Liver (tissue), 9 donors: ENCODE data around the gene SHQ1. TPM values are rescaled to one million over a fixed set of nuclear protein-coding genes. Genes with fewer than 3 reads are reported as not detected.

Experiments used
- DNase-seq: peaks from one replicate; pipeline ENCODE4 v3.0.0-alpha.2; 2017; ENCODE audit warnings: low spot score
- H3K27ac ChIP-seq, 2 donors: one replicate each; pipeline ENCODE4 v1.7.0; 2013; ENCODE audit warnings: inconsistent platforms in 2 of 2, low read length in 2 of 2, control low read depth in 1 of 2, low read depth in 1 of 2, mild to moderate bottlenecking in 1 of 2
- H3K27me3 ChIP-seq, 4 donors: one replicate each; pipeline versions ENCODE4 v1.6.1 to v1.7.0; 2013; ENCODE audit warnings: low read length in 3 of 4, inconsistent platforms in 1 of 4, mild to moderate bottlenecking in 1 of 4, moderate library complexity in 1 of 4; ENCODE audit not compliant: control insufficient read depth in 4 of 4, insufficient read depth in 4 of 4
- H3K36me3 ChIP-seq, 4 donors: one replicate each; pipeline versions ENCODE4 v1.6.1 to v1.7.0; 2013; ENCODE audit warnings: low read length in 3 of 4, mild to moderate bottlenecking in 3 of 4, low read depth in 1 of 4, moderate library complexity in 1 of 4; ENCODE audit not compliant: control insufficient read depth in 4 of 4, insufficient read depth in 3 of 4
- H3K4me1 ChIP-seq, 4 donors: one replicate each; pipeline versions ENCODE4 v1.6.1 to v1.7.0; 2013; ENCODE audit warnings: low read length in 3 of 4, mild to moderate bottlenecking in 3 of 4, moderate library complexity in 1 of 4; ENCODE audit not compliant: control insufficient read depth in 4 of 4, insufficient read depth in 4 of 4
- H3K4me3 ChIP-seq, 3 donors: one replicate each; pipeline versions ENCODE4 v1.6.1 to v1.7.0; 2013; ENCODE audit warnings: low read length in 3 of 3, control low read depth in 1 of 3, low read depth in 1 of 3, mild to moderate bottlenecking in 1 of 3
- H3K9ac ChIP-seq, 2 donors: one replicate each; pipeline ENCODE4 v1.7.0; 2013; ENCODE audit warnings: low read length in 2 of 2, mild to moderate bottlenecking in 2 of 2, moderate library complexity in 2 of 2, control low read depth in 1 of 2, low read depth in 1 of 2
- H3K9me3 ChIP-seq, 4 donors: one replicate each; pipeline versions ENCODE4 v1.6.1 to v1.7.0; 2013; ENCODE audit warnings: low read length in 3 of 4; ENCODE audit not compliant: control insufficient read depth in 4 of 4
- EGR1 ChIP-seq, 2 donors: IDR thresholded peaks; 2 replicates each; pipeline ENCODE4 v1.6.1; 2016 to 2018; ENCODE audit warnings: antibody characterized with exemption in 2 of 2, low read depth in 2 of 2
- FOXA1 ChIP-seq: IDR thresholded peaks from 2 replicates; pipeline ENCODE4 v1.6.1; 2016; ENCODE audit warnings: antibody characterized with exemption
- FOXA2 ChIP-seq: IDR thresholded peaks from 2 replicates; pipeline ENCODE4 v1.6.1; 2016; ENCODE audit warnings: antibody characterized with exemption
- GABPA ChIP-seq, 2 donors: IDR thresholded peaks in 1 of 2; conservative IDR thresholded peaks in 1 of 2; 2 replicates each; pipeline ENCODE4 v1.6.1; 2016; ENCODE audit warnings: antibody characterized with exemption in 2 of 2, mild to moderate bottlenecking in 1 of 2, moderate library complexity in 1 of 2
- JUND ChIP-seq, 2 donors: IDR thresholded peaks; 2 replicates each; pipeline ENCODE4 v1.6.1; 2016; ENCODE audit warnings: antibody characterized with exemption in 2 of 2
- NR2F2 ChIP-seq: IDR thresholded peaks from 2 replicates; pipeline ENCODE4 v1.6.1; 2016; ENCODE audit warnings: antibody characterized with exemption
- RAD21 ChIP-seq, 2 donors: IDR thresholded peaks; 2 replicates each; pipeline ENCODE4 v1.6.1; 2016; ENCODE audit warnings: antibody characterized with exemption in 2 of 2, mild to moderate bottlenecking in 2 of 2
- SP1 ChIP-seq: IDR thresholded peaks from 2 replicates; pipeline ENCODE4 v1.6.1; 2018; ENCODE audit warnings: antibody characterized with exemption, mild to moderate bottlenecking
- TAF1 ChIP-seq: conservative IDR thresholded peaks from 2 replicates; pipeline ENCODE4 v1.6.1; 2016; ENCODE audit warnings: antibody characterized with exemption, mild to moderate bottlenecking
- WGBS: extraction: QIAGEN DNeasy Blood & Tissue Kit; methylation state at CpG from one replicate; pipeline ENCODE4 v1.1.7; 2013; 5-methylcytosine and 5-hydroxymethylcytosine counted together
- polyA plus RNA-seq, 2 donors: library from polyadenylated mRNA; stranded (reverse) in 1 of 2; unstranded in 1 of 2; fragments of 200-250 nt in 1 of 2; fragments of >200 nt in 1 of 2; fragmentation: Nextera tagmentation in 1 of 2; extraction: Ambion mirVana in 1 of 2; gene quantifications; one replicate each; pipeline versions ENCODE4 v1.2.1 to v1.2.3, GENCODE V29; 2013 to 2015
- total RNA-seq, 2 donors: library from RNA; depleted of rRNA; stranded (reverse); fragments of >200 nt; gene quantifications; one replicate each; pipeline ENCODE4 v1.2.3, GENCODE V29; 2014
- TF ChIP-seq, protein P1 (sequence below): IDR thresholded peaks from 2 replicates; pipeline ENCODE4 v1.6.1; 2016; ENCODE audit warnings: antibody characterized with exemption, mild to moderate bottlenecking
- TF ChIP-seq, protein P2 (sequence below): fragments of 150-350 bp; IDR thresholded peaks from 2 replicates; pipeline ENCODE4 v1.5.1; 2017; ENCODE audit warnings: improper control_type of control experiment, low read depth, low read length; ENCODE audit not compliant: missing input control
- TF ChIP-seq, protein P3 (sequence below): IDR thresholded peaks from 2 replicates; pipeline ENCODE4 v1.6.1; 2016; ENCODE audit warnings: antibody characterized with exemption
- TF ChIP-seq, protein P4 (sequence below): IDR thresholded peaks from 2 replicates; pipeline ENCODE4 v1.6.1; 2016; ENCODE audit warnings: antibody characterized with exemption
- TF ChIP-seq, protein P5 (sequence below): IDR thresholded peaks from 2 replicates; pipeline ENCODE4 v1.6.1; 2016; ENCODE audit warnings: antibody characterized with exemption
- donor health status: healthy.
- donor health status: healthy.
- donor health status: healthy.
- donor health status: healthy.
- donor health status: healthy.

Gene SHQ1
- total and polyA plus RNA-seq, 4 donors, result 4.3 to 9.6 (median 6.1) TPM

DNA sequence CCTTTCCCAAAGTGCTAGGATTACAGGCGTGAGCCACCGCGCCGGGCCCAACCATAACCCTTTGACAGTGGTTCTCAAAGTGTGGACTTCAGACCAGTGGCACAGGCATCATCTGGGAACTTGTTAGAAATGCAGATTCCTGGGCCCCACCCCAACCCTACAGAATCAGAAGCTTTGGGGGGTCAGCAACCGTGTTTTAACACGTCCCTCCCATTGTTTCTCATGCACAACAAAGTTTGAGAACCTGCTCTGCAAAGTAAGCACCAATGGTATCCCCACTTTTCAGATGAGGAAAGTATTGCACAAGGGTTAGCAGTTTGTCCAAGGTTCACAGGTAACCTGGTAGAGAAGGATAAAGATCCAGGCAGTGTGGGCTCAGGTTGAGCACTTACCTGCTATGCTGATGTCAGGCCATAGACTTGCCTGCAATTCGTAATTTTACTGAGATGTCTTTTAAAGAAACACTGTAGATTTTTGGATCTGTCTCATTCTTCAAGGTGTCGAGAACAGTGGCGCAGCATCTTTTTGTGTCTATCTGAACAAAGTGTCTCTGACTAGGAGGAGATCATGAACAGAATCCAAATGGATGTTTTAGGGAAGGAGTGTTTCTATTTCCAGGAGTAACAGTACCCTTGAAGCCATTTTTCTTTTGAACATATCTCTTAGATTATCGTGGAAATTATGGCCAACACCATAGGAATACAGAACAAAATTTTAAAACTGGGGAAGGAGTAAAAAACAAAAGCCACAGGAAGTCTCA, 42.1 kb upstream of the SHQ1 start:
- Histone ChIP-seq H3K4me3 (no peak overlapping the region), H3K4me1 (peaks cover 0 to 12% (median 10%) of the 10 kb centered on the region in 4 donors), H3K9me3 (no peaks in the 10 kb centered on the region), H3K9ac (no peak overlapping the region), H3K27me3 (peaks cover 0 to 4% (median under 1%) of the 10 kb centered on the region in 4 donors), H3K27ac (no peak overlapping the region), H3K36me3 (no peaks in the 10 kb centered on the region)
- WGBS, result 91% methylated on average over 10 of the region's 10 CpGs
- no peak for DNase-seq
- TF ChIP-seq, protein P1, sequence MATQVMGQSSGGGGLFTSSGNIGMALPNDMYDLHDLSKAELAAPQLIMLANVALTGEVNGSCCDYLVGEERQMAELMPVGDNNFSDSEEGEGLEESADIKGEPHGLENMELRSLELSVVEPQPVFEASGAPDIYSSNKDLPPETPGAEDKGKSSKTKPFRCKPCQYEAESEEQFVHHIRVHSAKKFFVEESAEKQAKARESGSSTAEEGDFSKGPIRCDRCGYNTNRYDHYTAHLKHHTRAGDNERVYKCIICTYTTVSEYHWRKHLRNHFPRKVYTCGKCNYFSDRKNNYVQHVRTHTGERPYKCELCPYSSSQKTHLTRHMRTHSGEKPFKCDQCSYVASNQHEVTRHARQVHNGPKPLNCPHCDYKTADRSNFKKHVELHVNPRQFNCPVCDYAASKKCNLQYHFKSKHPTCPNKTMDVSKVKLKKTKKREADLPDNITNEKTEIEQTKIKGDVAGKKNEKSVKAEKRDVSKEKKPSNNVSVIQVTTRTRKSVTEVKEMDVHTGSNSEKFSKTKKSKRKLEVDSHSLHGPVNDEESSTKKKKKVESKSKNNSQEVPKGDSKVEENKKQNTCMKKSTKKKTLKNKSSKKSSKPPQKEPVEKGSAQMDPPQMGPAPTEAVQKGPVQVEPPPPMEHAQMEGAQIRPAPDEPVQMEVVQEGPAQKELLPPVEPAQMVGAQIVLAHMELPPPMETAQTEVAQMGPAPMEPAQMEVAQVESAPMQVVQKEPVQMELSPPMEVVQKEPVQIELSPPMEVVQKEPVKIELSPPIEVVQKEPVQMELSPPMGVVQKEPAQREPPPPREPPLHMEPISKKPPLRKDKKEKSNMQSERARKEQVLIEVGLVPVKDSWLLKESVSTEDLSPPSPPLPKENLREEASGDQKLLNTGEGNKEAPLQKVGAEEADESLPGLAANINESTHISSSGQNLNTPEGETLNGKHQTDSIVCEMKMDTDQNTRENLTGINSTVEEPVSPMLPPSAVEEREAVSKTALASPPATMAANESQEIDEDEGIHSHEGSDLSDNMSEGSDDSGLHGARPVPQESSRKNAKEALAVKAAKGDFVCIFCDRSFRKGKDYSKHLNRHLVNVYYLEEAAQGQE, result no peak
- TF ChIP-seq, protein P2, sequence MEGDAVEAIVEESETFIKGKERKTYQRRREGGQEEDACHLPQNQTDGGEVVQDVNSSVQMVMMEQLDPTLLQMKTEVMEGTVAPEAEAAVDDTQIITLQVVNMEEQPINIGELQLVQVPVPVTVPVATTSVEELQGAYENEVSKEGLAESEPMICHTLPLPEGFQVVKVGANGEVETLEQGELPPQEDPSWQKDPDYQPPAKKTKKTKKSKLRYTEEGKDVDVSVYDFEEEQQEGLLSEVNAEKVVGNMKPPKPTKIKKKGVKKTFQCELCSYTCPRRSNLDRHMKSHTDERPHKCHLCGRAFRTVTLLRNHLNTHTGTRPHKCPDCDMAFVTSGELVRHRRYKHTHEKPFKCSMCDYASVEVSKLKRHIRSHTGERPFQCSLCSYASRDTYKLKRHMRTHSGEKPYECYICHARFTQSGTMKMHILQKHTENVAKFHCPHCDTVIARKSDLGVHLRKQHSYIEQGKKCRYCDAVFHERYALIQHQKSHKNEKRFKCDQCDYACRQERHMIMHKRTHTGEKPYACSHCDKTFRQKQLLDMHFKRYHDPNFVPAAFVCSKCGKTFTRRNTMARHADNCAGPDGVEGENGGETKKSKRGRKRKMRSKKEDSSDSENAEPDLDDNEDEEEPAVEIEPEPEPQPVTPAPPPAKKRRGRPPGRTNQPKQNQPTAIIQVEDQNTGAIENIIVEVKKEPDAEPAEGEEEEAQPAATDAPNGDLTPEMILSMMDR, result no peak
- TF ChIP-seq RAD21 (IDR thresholded peaks at IDR 0.05) (no peak), FOXA1 (no peak), JUND (IDR thresholded peaks at IDR 0.05) (no peak), FOXA2 (no peak), TAF1 (no peak), GABPA (IDR thresholded peaks at IDR 0.05 in 1 of 2, conservative IDR thresholded peaks at IDR 0.05 in 1 of 2) (no peak), SP1 (no peak), NR2F2 (no peak), EGR1 (IDR thresholded peaks at IDR 0.05; ENCODE audit: low read depth in 2 of 2) (no peak)
- TF ChIP-seq, protein P3, sequence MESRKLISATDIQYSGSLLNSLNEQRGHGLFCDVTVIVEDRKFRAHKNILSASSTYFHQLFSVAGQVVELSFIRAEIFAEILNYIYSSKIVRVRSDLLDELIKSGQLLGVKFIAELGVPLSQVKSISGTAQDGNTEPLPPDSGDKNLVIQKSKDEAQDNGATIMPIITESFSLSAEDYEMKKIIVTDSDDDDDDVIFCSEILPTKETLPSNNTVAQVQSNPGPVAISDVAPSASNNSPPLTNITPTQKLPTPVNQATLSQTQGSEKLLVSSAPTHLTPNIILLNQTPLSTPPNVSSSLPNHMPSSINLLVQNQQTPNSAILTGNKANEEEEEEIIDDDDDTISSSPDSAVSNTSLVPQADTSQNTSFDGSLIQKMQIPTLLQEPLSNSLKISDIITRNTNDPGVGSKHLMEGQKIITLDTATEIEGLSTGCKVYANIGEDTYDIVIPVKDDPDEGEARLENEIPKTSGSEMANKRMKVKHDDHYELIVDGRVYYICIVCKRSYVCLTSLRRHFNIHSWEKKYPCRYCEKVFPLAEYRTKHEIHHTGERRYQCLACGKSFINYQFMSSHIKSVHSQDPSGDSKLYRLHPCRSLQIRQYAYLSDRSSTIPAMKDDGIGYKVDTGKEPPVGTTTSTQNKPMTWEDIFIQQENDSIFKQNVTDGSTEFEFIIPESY, result no peak
- TF ChIP-seq, protein P4, sequence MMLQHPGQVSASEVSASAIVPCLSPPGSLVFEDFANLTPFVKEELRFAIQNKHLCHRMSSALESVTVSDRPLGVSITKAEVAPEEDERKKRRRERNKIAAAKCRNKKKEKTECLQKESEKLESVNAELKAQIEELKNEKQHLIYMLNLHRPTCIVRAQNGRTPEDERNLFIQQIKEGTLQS, result no peak
- TF ChIP-seq, protein P5, sequence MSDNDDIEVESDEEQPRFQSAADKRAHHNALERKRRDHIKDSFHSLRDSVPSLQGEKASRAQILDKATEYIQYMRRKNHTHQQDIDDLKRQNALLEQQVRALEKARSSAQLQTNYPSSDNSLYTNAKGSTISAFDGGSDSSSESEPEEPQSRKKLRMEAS, result no peak
